ENCODE data around the gene BIN1. TPM values are rescaled to one million over a fixed set of nuclear protein-coding genes. Genes with fewer than 3 reads are reported as not detected.

Gene BIN1
- total RNA-seq, 1 experiment from 2014 or later: 58.6 TPM

- no peaks in the 10 kb centered on the region for H3K4me1 ChIP-seq (ENCODE audit: control insufficient read depth, insufficient read depth, low read length)
- ChIA-PET POLR2A (no interaction called here), CTCF (interaction anchor here (0.6 kb wide), 1 partner anchor 31 kb away, joined by 8 read pairs; no protein-coding TSS in a partner anchor)
- no peaks in the 10 kb centered on the region for H3K27me3 ChIP-seq (ENCODE audit: control insufficient read depth, insufficient read depth, low read length)
- no peak for TF ChIP-seq CTCF (IDR thresholded peaks at IDR 0.05)
- no peak overlapping the region for H3K27ac ChIP-seq (ENCODE audit: low read length)
- no TSS peak for BruUV-seq (replicated peaks)
- ATAC-seq (peak; percentile 9; the same call in 1 of the 2 replicates), DNase-seq (ENCODE audit: low read depth, low spot score) (no peak)
- no peaks in the 10 kb centered on the region for H3K36me3 ChIP-seq (ENCODE audit: control insufficient read depth, insufficient read depth, low read length)
- in situ Hi-C loops (cut with HindIII; ENCODE audit: low pct_unique_long_range_greater_than_20kb, low sequenced_read_pairs): no loop called here
- no peak overlapping the region for H3K4me3 ChIP-seq (ENCODE audit: low read depth in 2 of 2, low read length in 2 of 2)
- H3K9me3 ChIP-seq (ENCODE audit: control insufficient read depth, insufficient read depth, low read depth, low read length): no peaks in the 10 kb centered on the region
- intact Hi-C loops (cut with micrococcal nuclease; ENCODE audit: unreplicated experiment): no loop called here
Measured at GRCh38 chr2:127041259-127041970, 65.5 kb downstream of the BIN1 start.

- in situ Hi-C loops (cut with HindIII; ENCODE audit: low pct_unique_long_range_greater_than_20kb, low sequenced_read_pairs): no loop called here
- intact Hi-C loops (cut with micrococcal nuclease; ENCODE audit: unreplicated experiment): no loop called here
- Histone ChIP-seq H3K4me3 (ENCODE audit: low read depth in 2 of 2, low read length in 2 of 2) (no peak overlapping the region), H3K27ac (ENCODE audit: low read length) (no peak overlapping the region), H3K9me3 (ENCODE audit: control insufficient read depth, insufficient read depth, low read depth, low read length) (no peaks in the 10 kb centered on the region), H3K27me3 (ENCODE audit: control insufficient read depth, insufficient read depth, low read length) (no peaks in the 10 kb centered on the region), H3K36me3 (ENCODE audit: control insufficient read depth, insufficient read depth, low read length) (no peaks in the 10 kb centered on the region), H3K4me1 (ENCODE audit: control insufficient read depth, insufficient read depth, low read length) (no peaks in the 10 kb centered on the region)
- ATAC-seq (no peak), DNase-seq (ENCODE audit: low read depth, low spot score) (no peak)
- BruUV-seq (replicated peaks): no TSS peak
- TF ChIP-seq SIN3A (IDR thresholded peaks at IDR 0.05; ENCODE audit: borderline replicate concordance, insufficient read depth, low read depth, low read length) (no peak), POLR2AphosphoS5 (IDR thresholded peaks at IDR 0.05; ENCODE audit: low read depth, low read length) (no peak), TCF7L2 (IDR thresholded peaks at IDR 0.05; ENCODE audit: low read depth, low read length) (no peak), CTCF (IDR thresholded peaks at IDR 0.05) (no peak), REST (IDR thresholded peaks at IDR 0.05; ENCODE audit: insufficient read depth in 1 of 2, low read depth in 2 of 2, low read length in 1 of 2) (no peak)
- CTCF ChIA-PET: no interaction called here
- POLR2A ChIA-PET: no interaction called here
Measured at GRCh38 chr2:127040169-127040568, 66.8 kb downstream of the BIN1 start.

All from Panc1 (cell line).